GM23338 (cell line): ENCODE results near the gene NCOA7.

Experiments
- CREB1 ChIP-seq: fragments of 250-450 bp; sonication (Bioruptor Pico); IDR thresholded peaks from 2 replicates; pipeline ENCODE4 v1.5.0; 2020; ENCODE audit warnings: low read depth, mild to moderate bottlenecking, moderate library complexity
- EZH2 ChIP-seq: fragments of 200-600 bp; sonication (generic); IDR thresholded peaks from one replicate; pipeline ENCODE4 v1.8.0; 2017; ENCODE audit warnings: antibody characterized with exemption, mild to moderate bottlenecking, low read depth; ENCODE audit not compliant: unreplicated experiment
- POLR2AphosphoS5 ChIP-seq: IDR thresholded peaks from 2 replicates; pipeline ENCODE4 v1.6.1; 2016; ENCODE audit warnings: antibody characterized with exemption, low read depth
- TF ChIP-seq, protein P1 (sequence below), 2 experiments: fragments of 200-600 bp in 1 of 2; sonication (generic) in 1 of 2; conservative IDR thresholded peaks; 2 replicates each; pipeline versions ENCODE4 v1.5.1 to v1.6.1; 2016 to 2017; ENCODE audit warnings: antibody characterized with exemption in 2 of 2, low read depth in 2 of 2, mild to moderate bottlenecking in 2 of 2, moderate library complexity in 1 of 2
- TF ChIP-seq, protein P2 (sequence below): IDR thresholded peaks from 2 replicates; pipeline ENCODE4 v1.6.1; 2016; ENCODE audit warnings: antibody characterized with exemption

DNA sequence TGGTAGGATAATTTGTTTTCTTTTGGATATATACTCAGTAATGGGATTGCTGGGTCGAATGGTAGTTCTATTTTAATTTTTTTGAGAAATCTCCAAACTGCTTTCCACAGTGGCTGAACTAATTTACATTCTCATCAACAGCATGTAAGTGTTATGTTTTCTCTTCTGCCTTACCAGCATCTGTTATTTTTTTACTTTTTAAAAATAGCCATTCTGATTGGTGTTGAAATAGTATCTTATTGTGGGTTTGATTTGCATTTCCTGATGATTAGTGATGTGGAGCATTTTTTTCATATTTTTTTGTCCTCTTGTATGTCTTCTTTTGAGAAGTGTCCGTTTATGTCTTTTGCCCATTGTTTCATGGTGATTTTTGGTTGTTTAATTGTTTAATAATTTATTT is 177.7 kb downstream of the NCOA7 start:
- TF ChIP-seq, protein P1, sequence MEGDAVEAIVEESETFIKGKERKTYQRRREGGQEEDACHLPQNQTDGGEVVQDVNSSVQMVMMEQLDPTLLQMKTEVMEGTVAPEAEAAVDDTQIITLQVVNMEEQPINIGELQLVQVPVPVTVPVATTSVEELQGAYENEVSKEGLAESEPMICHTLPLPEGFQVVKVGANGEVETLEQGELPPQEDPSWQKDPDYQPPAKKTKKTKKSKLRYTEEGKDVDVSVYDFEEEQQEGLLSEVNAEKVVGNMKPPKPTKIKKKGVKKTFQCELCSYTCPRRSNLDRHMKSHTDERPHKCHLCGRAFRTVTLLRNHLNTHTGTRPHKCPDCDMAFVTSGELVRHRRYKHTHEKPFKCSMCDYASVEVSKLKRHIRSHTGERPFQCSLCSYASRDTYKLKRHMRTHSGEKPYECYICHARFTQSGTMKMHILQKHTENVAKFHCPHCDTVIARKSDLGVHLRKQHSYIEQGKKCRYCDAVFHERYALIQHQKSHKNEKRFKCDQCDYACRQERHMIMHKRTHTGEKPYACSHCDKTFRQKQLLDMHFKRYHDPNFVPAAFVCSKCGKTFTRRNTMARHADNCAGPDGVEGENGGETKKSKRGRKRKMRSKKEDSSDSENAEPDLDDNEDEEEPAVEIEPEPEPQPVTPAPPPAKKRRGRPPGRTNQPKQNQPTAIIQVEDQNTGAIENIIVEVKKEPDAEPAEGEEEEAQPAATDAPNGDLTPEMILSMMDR (conservative IDR thresholded peaks at IDR 0.05; ENCODE audit: low read depth in 2 of 2): no peak
- no peak for TF ChIP-seq POLR2AphosphoS5
- TF ChIP-seq CREB1 (CRISPR knock-in tag): no peak
- TF ChIP-seq EZH2: no peak
- TF ChIP-seq, protein P2, sequence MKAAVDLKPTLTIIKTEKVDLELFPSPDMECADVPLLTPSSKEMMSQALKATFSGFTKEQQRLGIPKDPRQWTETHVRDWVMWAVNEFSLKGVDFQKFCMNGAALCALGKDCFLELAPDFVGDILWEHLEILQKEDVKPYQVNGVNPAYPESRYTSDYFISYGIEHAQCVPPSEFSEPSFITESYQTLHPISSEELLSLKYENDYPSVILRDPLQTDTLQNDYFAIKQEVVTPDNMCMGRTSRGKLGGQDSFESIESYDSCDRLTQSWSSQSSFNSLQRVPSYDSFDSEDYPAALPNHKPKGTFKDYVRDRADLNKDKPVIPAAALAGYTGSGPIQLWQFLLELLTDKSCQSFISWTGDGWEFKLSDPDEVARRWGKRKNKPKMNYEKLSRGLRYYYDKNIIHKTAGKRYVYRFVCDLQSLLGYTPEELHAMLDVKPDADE: no peak
